Thoracic aorta endothelial cell (primary cell): ENCODE measurements around the gene ATP13A1. TPM values are rescaled to one million over a fixed set of nuclear protein-coding genes. Genes with fewer than 3 reads are reported as not detected.

ENCODE experiments used
- small RNA-seq: library from RNA; depleted of rRNA; stranded (forward); fragments of <200 nt; gene quantifications from one replicate; pipeline ENCODE3, GENCODE V24; 2012
- total RNA-seq: library from RNA; depleted of rRNA; stranded (reverse); fragments of >200 nt; gene quantifications from 2 replicates; pipeline ENCODE4 v1.2.3, GENCODE V29; 2012

The ATP13A1 gene
- total RNA-seq: 33.6 and 48.9 TPM in 2 replicates

DNA sequence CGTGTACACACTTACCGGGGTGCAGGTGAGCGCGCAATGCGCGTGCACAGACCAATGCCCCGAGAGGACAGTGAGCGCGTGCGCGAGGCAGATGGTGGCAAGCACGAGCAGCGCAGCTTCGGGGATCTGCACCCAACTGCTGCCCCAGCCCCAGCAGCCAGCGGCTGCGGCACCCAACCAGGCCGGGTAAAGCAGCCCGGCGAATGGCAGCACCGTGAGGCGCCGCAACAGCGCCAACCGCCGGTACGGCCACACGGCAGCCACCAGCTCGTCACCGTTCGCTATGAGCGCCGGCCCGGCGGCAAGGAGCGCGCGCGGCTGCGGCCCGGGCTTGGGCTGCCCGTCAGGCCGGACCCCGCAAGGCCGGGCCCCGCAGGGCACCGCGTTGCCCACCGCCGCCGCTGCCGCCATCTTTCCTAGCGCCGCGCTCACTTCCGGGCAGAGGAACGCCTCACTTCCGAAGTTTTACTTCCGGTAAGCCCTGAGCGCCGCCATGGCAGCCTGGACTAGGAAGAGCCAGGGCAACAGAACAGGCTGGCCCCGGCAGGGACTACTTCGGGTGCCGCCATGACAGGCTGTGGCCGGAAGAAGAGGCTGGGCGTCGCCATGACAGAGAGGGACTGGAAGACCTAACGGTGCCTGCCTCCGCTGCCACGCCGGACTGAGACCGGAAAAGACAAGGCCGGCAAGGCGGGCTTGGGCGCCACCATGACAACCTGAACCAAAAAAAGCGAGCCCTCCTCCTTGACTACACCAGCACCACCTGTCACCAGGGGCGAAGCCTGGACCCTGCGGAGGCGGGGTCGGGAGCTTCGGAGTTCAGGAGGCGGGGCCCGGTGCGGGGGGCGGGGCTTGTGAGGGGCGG lies at the start of gene ATP13A1:
Gene ATP13A1, minus strand, starts transcription at position 421 of the 865 bp plus-strand sequence. Its CDS starts 10 bp downstream, at position 411.

GRCh38 chr19:19668230-19669012 lies 4.9 kb upstream of the ATP13A1 start, which contains the start of gene ZNF101:
Gene ZNF101 (plus strand): TSS chr19:19668839. CDS start chr19:19668964, 125 bp downstream.

DNA sequence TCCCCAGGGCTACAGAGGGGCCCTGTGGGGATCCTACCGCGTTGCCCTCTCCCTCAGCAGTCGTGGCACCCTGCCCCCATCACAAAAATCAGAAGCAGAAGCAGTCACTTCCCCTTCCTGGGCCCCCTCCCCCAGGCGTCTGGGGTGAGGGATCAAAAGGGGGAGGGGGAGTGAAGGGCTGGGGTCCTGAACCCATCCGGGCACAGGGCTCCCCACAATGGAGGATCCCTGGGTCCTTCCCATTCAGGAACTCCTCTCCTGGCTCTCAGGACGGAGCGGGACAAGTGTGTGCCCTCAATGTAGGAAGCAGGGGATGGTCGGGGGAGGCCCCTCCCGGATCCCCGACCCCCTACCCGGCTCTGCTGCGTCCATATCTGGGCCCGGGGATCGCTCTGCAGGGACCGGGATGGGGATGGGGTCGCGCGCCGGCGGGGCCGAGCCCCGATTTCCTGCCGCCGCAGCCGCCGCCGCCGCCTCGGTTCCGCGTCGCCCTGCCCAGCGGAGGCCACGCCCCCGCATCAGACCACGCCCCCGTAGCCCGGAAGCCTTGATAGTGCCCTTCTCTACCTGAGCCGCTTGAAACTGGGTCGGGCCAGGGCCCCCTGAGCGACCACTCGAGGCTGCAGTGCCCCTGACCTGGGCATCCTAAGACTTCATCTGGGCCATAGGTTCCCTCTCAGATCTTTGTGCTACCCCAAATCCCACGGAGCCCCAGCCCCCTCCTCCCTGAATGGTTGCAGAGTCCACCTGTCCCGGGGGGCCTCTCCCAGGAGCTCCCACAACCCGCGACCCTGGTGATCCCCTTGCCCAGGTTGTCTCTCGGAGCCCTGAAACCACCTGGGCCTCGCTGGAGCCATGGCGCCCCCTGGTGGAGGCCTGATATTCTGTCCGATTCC lies 20.1 kb downstream of the ATP13A1 start, which contains the start of gene GMIP:
Gene GMIP, minus strand, starts transcription at position 500 of the 896 bp plus-strand sequence. Its CDS starts 128 bp downstream, at position 372.

DNA sequence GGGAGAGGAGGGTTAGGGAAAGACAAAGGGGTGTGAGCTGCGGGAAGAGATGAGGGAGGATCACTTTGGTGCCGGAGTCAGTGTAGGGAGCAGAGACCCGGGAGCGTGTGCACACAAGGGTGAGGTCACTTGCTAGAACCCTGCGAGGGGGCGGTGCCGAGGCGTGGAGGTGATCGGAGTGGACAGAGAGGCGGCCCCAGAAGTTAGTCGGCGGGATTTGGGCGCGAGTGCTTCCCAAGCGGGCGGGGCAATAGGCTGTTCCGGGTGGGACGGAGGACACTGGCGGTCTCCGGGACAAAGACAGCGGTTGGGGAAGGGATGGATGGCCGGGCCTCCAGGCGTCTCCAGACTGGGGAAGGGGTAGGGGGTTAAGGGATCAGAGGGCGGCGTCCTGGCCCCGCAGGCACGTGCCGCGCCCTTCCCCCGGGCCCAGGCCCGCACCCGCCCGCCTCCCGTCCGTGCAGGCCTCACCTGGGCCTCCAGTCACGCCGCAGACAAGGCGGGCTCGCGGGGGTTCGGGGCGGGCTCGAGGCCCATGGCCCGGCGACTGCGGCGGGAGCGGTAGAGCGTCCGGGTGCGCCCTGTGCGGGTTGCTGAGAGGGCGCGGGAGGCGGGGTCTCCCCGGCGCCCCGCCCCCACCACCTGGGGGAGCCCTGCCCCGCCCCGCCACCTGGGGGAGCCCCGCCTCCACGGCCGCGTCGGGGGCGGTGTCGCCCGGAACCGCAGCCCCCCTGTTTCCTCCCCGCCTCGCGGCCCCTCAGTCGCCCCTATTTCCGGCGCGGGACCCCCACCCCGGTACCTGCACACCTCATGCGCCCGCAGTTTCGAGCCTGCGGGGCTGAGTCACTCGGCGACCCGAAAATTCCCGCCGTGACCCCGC lies 35.6 kb downstream of the ATP13A1 start, which contains the start of gene LPAR2:
Gene LPAR2, minus strand, starts transcription at position 600 of the 880 bp plus-strand sequence. CDS start 945 bp downstream, outside the sequence.

DNA sequence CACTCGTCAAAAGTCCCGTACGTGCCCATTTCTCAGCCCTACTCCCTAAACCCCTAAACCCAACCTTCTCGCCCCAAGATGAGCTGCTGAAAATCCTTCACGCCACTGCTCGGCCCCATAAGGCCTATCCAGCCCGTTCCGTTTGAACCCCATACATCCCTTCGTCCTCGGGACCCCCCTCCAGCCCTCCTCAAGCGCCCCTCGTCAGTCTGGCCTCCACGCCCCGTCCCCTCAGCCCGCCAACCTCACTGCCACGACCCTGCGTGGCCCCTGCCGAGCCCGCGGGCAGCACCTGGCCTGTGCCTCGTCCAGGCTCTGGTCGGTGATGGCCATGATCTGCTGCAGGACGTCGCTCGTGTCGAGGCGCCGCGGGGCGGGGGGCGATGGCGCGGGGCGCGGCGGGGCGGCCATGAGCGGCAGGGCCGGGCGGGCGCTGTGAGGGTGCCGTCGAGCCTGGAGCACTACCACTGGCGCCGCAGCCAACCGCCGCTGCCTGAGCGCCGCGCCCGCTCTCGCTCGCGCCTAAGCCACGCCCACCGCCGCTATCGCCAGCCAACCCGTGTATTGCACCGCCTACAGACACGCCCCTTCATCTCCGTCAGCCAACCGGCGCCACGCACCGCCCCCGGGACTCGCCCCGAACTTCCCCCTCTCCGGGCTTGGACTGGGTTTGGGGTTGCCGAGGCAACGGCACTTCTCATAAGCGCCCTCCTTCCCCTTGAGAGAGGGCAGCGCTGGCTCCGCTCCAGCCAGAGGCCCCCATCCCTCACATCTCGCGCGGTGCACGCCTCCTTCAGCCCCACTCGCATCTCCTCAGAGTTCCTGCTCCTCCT lies 45.0 kb downstream of the ATP13A1 start, which contains the start of gene PBX4:
Gene PBX4, minus strand, starts transcription at position 469 of the 833 bp plus-strand sequence. Its CDS starts 58 bp downstream, at position 411.

Small RNA genes within 50 kb of the gene (small RNA-seq; reads per million reads assigned to genes)
- gene AC011458.2: not detected

Other genes with a start within 250 kb of the ATP13A1 start
- 0.57 and 1.1 TPM in 2 replicates for gene TSSK6, start 148.1 kb downstream of the ATP13A1 start, total RNA-seq
- 102 and 108 TPM in 2 replicates for gene NDUFA13, start 147.5 kb downstream of the ATP13A1 start, total RNA-seq
- 0.27 and 0.29 TPM in 2 replicates for gene YJEFN3, start 134.8 kb downstream of the ATP13A1 start, total RNA-seq
- 0.07 TPM in 1 of 2 replicates, not detected in the other for gene CILP2, start 125.4 kb downstream of the ATP13A1 start, total RNA-seq
- not detected in 2 replicates for gene PBX4, start 45.0 kb downstream of the ATP13A1 start, total RNA-seq
- 0.66 and 1.8 TPM in 2 replicates for gene LPAR2, start 35.5 kb downstream of the ATP13A1 start, total RNA-seq
- 10.4 and 10.9 TPM in 2 replicates for gene GMIP, start 20.0 kb downstream of the ATP13A1 start, total RNA-seq
- gene ZNF101, start 5.2 kb upstream of the ATP13A1 start, total RNA-seq: 13.2 and 15.6 TPM in 2 replicates
- gene ZNF14, start 69.4 kb upstream of the ATP13A1 start, total RNA-seq: 5.3 and 6.4 TPM in 2 replicates
- 4.6 and 8.8 TPM in 2 replicates for gene ZNF506, start 158.1 kb upstream of the ATP13A1 start, total RNA-seq
- gene ZNF253, start 202.2 kb upstream of the ATP13A1 start, total RNA-seq: 3.4 and 9.3 TPM in 2 replicates
- gene ZNF93, start 237.3 kb upstream of the ATP13A1 start, total RNA-seq: 8.0 and 11.8 TPM in 2 replicates